Type B pancreatic cell (in vitro differentiated cells): ENCODE results near the gene GPS1. TPM values are rescaled to one million over a fixed set of nuclear protein-coding genes. Genes with fewer than 3 reads are reported as not detected.

Experiments
- DNase-seq: peaks from one replicate; pipeline ENCODE4 v3.0.0; 2021; ENCODE audit warnings: mixed read lengths; ENCODE audit not compliant: unreplicated experiment; ENCODE audit errors: extremely low spot score
- H3K27ac Mint-ChIP-seq: 2 replicates; pipeline ENCODE4 v1.8.0; 2021; ENCODE audit warnings: mild to moderate bottlenecking, mixed read lengths
- H3K27me3 Mint-ChIP-seq: 2 replicates; pipeline ENCODE4 v1.8.0; 2021; ENCODE audit warnings: mixed read lengths
- H3K36me3 Mint-ChIP-seq: 2 replicates; pipeline ENCODE4 v1.8.0; 2021; ENCODE audit warnings: mixed read lengths
- H3K4me1 Mint-ChIP-seq: one replicate; pipeline ENCODE4 v1.8.0; 2021; ENCODE audit warnings: mixed read lengths; ENCODE audit not compliant: unreplicated experiment
- H3K4me3 Mint-ChIP-seq: 2 replicates; pipeline ENCODE4 v1.8.0; 2021; ENCODE audit warnings: mild to moderate bottlenecking, mixed read lengths
- H3K9me3 Mint-ChIP-seq: 2 replicates; pipeline ENCODE4 v1.8.0; 2021; ENCODE audit warnings: mixed read lengths
- CTCF ChIP-seq: fragments of 200-600 bp; sonication (generic); conservative IDR thresholded peaks from 2 replicates; pipeline ENCODE4 v1.5.0; 2021; ENCODE audit warnings: antibody characterized with exemption, mild to moderate bottlenecking
- total RNA-seq: library from RNA; stranded (reverse); gene quantifications from 2 replicates; pipeline ENCODE4 v1.2.1, GENCODE V29; 2021; ENCODE audit warnings: low replicate concordance

Gene GPS1
- total RNA-seq, 1 donor from 2014 or later: 111 TPM

- H3K27me3 Mint-ChIP-seq: no peaks in the 10 kb centered on the region
- H3K36me3 Mint-ChIP-seq: no peaks in the 10 kb centered on the region
- H3K4me3 Mint-ChIP-seq: no peak overlapping the region
- no peaks in the 10 kb centered on the region for H3K4me1 Mint-ChIP-seq
- H3K27ac Mint-ChIP-seq: no peak overlapping the region
- TF ChIP-seq CTCF: no peak
- no peaks in the 10 kb centered on the region for H3K9me3 Mint-ChIP-seq
- no peak for DNase-seq
These were observed 5.3 kb downstream of the GPS1 start for GRCh38 chr17:82056729-82057621.

GRCh38 chr17:82058230-82058854 is 6.6 kb downstream of the GPS1 start:
- Mint-ChIP-seq H3K27ac (no peak overlapping the region), H3K27me3 (no peaks in the 10 kb centered on the region)
- no peak for TF ChIP-seq CTCF

GRCh38 chr17:82058855-82059249 is 7.2 kb downstream of the GPS1 start:
- Mint-ChIP-seq H3K9me3 (no peaks in the 10 kb centered on the region), H3K27ac (no peak overlapping the region), H3K4me1 (no peaks in the 10 kb centered on the region), H3K27me3 (no peaks in the 10 kb centered on the region), H3K4me3 (no peak overlapping the region), H3K36me3 (no peaks in the 10 kb centered on the region)
- no peak for DNase-seq
- no peak for TF ChIP-seq CTCF

More at GRCh38 chr17:82058230-82058854, 6.6 kb downstream of the GPS1 start:
- H3K9me3 Mint-ChIP-seq: no peaks in the 10 kb centered on the region
- no peaks in the 10 kb centered on the region for H3K4me1 Mint-ChIP-seq
- DNase-seq: no peak
- no peaks in the 10 kb centered on the region for H3K36me3 Mint-ChIP-seq
- H3K4me3 Mint-ChIP-seq: no peak overlapping the region

- Mint-ChIP-seq H3K4me1 (no peaks in the 10 kb centered on the region), H3K36me3 (no peaks in the 10 kb centered on the region), H3K4me3 (no peak overlapping the region), H3K9me3 (no peaks in the 10 kb centered on the region), H3K27me3 (no peaks in the 10 kb centered on the region), H3K27ac (no peak overlapping the region)
- no peak for TF ChIP-seq CTCF
- DNase-seq: no peak
These were observed 7.7 kb downstream of the GPS1 start for GRCh38 chr17:82059272-82060000.

- no peaks in the 10 kb centered on the region for H3K36me3 Mint-ChIP-seq
- DNase-seq: no peak
- no peaks in the 10 kb centered on the region for H3K9me3 Mint-ChIP-seq
- no peaks in the 10 kb centered on the region for H3K27me3 Mint-ChIP-seq
- H3K4me1 Mint-ChIP-seq: no peaks in the 10 kb centered on the region
- no peak overlapping the region for H3K27ac Mint-ChIP-seq
- TF ChIP-seq CTCF: no peak
- no peak overlapping the region for H3K4me3 Mint-ChIP-seq
These were observed 8.3 kb downstream of the GPS1 start for GRCh38 chr17:82060001-82060380.
